ENCODE results near the gene COX20.

DNA sequence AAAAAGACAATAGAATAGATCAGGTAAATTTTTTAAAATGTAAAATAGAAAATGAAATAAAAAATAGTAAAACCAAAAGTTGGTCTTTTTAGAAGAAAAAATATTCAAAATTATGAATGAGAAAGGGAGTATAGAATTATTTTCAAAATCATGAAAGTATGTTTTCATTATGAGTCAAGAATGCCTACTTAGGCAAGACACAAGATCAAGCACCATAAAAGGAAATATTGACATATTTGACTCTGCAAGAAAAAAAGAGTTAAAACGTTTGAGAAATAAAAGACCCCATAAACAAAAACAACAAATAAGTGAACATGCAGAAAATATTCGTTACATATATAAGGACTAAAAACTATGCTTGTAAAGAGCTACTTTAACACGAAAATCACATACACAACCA lies 4.8 kb upstream of the COX20 start:
- TF ChIP-seq, protein P1, sequence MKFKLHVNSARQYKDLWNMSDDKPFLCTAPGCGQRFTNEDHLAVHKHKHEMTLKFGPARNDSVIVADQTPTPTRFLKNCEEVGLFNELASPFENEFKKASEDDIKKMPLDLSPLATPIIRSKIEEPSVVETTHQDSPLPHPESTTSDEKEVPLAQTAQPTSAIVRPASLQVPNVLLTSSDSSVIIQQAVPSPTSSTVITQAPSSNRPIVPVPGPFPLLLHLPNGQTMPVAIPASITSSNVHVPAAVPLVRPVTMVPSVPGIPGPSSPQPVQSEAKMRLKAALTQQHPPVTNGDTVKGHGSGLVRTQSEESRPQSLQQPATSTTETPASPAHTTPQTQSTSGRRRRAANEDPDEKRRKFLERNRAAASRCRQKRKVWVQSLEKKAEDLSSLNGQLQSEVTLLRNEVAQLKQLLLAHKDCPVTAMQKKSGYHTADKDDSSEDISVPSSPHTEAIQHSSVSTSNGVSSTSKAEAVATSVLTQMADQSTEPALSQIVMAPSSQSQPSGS (IDR thresholded peaks at IDR 0.05; ENCODE audit: low read length) = no peak
- TF ChIP-seq, protein P2, sequence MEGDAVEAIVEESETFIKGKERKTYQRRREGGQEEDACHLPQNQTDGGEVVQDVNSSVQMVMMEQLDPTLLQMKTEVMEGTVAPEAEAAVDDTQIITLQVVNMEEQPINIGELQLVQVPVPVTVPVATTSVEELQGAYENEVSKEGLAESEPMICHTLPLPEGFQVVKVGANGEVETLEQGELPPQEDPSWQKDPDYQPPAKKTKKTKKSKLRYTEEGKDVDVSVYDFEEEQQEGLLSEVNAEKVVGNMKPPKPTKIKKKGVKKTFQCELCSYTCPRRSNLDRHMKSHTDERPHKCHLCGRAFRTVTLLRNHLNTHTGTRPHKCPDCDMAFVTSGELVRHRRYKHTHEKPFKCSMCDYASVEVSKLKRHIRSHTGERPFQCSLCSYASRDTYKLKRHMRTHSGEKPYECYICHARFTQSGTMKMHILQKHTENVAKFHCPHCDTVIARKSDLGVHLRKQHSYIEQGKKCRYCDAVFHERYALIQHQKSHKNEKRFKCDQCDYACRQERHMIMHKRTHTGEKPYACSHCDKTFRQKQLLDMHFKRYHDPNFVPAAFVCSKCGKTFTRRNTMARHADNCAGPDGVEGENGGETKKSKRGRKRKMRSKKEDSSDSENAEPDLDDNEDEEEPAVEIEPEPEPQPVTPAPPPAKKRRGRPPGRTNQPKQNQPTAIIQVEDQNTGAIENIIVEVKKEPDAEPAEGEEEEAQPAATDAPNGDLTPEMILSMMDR (IDR thresholded peaks at IDR 0.05 in 2 of 3, conservative IDR thresholded peaks at IDR 0.05 in 1 of 3; ENCODE audit: control insufficient read depth in 2 of 3, extremely low read depth in 1 of 3, insufficient read depth in 1 of 3, low read depth in 3 of 3, low read length in 3 of 3) = no peak
- TF ChIP-seq, protein P3, sequence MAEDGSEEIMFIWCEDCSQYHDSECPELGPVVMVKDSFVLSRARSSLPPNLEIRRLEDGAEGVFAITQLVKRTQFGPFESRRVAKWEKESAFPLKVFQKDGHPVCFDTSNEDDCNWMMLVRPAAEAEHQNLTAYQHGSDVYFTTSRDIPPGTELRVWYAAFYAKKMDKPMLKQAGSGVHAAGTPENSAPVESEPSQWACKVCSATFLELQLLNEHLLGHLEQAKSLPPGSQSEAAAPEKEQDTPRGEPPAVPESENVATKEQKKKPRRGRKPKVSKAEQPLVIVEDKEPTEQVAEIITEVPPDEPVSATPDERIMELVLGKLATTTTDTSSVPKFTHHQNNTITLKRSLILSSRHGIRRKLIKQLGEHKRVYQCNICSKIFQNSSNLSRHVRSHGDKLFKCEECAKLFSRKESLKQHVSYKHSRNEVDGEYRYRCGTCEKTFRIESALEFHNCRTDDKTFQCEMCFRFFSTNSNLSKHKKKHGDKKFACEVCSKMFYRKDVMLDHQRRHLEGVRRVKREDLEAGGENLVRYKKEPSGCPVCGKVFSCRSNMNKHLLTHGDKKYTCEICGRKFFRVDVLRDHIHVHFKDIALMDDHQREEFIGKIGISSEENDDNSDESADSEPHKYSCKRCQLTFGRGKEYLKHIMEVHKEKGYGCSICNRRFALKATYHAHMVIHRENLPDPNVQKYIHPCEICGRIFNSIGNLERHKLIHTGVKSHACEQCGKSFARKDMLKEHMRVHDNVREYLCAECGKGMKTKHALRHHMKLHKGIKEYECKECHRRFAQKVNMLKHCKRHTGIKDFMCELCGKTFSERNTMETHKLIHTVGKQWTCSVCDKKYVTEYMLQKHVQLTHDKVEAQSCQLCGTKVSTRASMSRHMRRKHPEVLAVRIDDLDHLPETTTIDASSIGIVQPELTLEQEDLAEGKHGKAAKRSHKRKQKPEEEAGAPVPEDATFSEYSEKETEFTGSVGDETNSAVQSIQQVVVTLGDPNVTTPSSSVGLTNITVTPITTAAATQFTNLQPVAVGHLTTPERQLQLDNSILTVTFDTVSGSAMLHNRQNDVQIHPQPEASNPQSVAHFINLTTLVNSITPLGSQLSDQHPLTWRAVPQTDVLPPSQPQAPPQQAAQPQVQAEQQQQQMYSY (CRISPR knock-in tag; IDR thresholded peaks at IDR 0.05) = no peak
- TF ChIP-seq POLR2A (IDR thresholded peaks at IDR 0.05; ENCODE audit: low read depth, low read length) (no peak), RCOR1 (conservative IDR thresholded peaks at IDR 0.05; ENCODE audit: low read depth, low read length) (no peak), POU2F2 (IDR thresholded peaks at IDR 0.05; ENCODE audit: borderline replicate concordance, low read depth, low read length) (no peak)
- TF ChIP-seq, protein P4, sequence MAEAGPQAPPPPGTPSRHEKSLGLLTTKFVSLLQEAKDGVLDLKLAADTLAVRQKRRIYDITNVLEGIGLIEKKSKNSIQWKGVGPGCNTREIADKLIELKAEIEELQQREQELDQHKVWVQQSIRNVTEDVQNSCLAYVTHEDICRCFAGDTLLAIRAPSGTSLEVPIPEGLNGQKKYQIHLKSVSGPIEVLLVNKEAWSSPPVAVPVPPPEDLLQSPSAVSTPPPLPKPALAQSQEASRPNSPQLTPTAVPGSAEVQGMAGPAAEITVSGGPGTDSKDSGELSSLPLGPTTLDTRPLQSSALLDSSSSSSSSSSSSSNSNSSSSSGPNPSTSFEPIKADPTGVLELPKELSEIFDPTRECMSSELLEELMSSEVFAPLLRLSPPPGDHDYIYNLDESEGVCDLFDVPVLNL (IDR thresholded peaks at IDR 0.05; ENCODE audit: low read depth, low read length) = no peak
- TF ChIP-seq, protein P5, sequence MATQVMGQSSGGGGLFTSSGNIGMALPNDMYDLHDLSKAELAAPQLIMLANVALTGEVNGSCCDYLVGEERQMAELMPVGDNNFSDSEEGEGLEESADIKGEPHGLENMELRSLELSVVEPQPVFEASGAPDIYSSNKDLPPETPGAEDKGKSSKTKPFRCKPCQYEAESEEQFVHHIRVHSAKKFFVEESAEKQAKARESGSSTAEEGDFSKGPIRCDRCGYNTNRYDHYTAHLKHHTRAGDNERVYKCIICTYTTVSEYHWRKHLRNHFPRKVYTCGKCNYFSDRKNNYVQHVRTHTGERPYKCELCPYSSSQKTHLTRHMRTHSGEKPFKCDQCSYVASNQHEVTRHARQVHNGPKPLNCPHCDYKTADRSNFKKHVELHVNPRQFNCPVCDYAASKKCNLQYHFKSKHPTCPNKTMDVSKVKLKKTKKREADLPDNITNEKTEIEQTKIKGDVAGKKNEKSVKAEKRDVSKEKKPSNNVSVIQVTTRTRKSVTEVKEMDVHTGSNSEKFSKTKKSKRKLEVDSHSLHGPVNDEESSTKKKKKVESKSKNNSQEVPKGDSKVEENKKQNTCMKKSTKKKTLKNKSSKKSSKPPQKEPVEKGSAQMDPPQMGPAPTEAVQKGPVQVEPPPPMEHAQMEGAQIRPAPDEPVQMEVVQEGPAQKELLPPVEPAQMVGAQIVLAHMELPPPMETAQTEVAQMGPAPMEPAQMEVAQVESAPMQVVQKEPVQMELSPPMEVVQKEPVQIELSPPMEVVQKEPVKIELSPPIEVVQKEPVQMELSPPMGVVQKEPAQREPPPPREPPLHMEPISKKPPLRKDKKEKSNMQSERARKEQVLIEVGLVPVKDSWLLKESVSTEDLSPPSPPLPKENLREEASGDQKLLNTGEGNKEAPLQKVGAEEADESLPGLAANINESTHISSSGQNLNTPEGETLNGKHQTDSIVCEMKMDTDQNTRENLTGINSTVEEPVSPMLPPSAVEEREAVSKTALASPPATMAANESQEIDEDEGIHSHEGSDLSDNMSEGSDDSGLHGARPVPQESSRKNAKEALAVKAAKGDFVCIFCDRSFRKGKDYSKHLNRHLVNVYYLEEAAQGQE (IDR thresholded peaks at IDR 0.05; ENCODE audit: low read depth, low read length) = no peak
